GM12864 (cell line): ENCODE data around the gene GOLGA8A.
"Not testable (repeated sequence)": the region's sequence is repeated elsewhere in the genome, so short reads cannot be mapped to it uniquely, and the experiment has no call there.

Source experiments
- DNase-seq: peaks from one replicate; pipeline ENCODE4 v3.0.0-alpha.2; 2011; ENCODE audit warnings: low read depth
- H3K4me3 ChIP-seq: 2 replicates; pipeline ENCODE4 v1.5.1; 2011; ENCODE audit warnings: mild to moderate bottlenecking, low read depth, low read length, control low read depth
- TF ChIP-seq, protein P1 (sequence below): IDR thresholded peaks from 2 replicates; pipeline ENCODE4 v1.5.1; 2011; ENCODE audit warnings: low read depth, mild to moderate bottlenecking, moderate library complexity, low read length, control low read depth, inconsistent platforms; ENCODE audit errors: missing control alignments

Gene GOLGA8A

DNA sequence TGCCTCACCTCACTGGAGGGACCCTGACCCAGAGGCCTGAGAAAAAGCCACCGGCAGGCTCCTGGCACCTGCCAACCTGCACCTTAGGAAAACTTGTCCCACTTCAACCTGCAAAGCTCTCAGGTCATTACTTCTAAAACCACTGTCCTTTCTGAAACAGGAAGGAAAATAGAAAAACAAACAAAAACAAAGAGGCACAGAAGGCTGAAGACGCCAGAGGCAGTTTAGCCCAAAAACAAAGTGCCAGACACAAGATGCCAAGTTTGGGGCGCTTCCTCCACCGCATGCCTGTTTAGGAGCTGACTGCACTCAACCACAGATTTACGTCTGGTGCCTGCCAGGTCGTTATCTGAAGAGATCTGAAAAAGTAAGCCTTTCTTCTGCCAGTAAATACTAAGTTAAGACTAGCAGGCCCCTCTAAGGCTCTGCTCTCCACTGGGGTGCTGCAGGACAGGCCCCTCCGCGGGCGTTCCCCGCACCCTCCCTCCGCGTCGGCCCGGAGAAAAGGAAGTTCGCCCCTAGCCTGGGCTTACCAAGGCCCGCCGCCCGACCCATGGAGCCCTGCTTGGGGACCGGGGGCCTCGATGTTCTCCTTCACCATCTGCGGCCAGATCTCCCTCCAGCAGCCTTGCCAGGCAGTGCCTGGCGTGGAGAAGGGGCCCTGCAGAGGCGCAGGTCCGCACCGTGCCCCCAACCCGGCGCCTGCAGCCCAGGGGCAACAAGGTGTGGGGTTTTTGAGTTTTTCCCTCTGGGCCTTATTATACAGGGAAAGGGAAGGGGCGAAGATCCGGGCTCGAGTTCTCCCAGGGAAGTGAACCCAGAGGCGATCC, 1.3 kb downstream of the GOLGA8A start:
- TF ChIP-seq, protein P1, sequence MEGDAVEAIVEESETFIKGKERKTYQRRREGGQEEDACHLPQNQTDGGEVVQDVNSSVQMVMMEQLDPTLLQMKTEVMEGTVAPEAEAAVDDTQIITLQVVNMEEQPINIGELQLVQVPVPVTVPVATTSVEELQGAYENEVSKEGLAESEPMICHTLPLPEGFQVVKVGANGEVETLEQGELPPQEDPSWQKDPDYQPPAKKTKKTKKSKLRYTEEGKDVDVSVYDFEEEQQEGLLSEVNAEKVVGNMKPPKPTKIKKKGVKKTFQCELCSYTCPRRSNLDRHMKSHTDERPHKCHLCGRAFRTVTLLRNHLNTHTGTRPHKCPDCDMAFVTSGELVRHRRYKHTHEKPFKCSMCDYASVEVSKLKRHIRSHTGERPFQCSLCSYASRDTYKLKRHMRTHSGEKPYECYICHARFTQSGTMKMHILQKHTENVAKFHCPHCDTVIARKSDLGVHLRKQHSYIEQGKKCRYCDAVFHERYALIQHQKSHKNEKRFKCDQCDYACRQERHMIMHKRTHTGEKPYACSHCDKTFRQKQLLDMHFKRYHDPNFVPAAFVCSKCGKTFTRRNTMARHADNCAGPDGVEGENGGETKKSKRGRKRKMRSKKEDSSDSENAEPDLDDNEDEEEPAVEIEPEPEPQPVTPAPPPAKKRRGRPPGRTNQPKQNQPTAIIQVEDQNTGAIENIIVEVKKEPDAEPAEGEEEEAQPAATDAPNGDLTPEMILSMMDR = no peak

DNA sequence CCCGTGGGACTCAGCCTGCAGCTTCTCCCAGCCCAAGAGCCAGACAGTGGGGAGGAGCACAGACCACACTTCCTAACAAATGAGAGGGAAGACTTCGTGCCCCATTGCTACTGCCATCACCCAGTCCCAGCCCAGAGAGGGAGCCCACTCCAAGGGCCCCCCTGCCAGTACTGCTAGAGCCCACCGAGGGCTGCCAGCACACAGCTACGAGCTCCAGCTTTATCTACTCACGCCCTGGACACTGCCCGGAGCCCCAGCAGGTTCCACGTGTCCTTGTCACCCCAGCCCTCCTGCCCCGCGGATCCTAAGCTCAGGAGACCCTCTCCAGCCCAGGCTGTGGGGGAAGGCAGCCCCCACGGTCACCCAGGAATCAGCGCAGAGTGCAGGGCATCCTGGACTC, 1.9 kb downstream of the GOLGA8A start:
- TF ChIP-seq, protein P1 = no peak
- peak overlapping the region; percentile 80; the same call in 1 of the 2 replicates for H3K4me3 ChIP-seq

More for the DNA sequence above, 1.3 kb downstream of the GOLGA8A start:
- no peak for DNase-seq
- peak overlapping the region; percentile 80 for H3K4me3 ChIP-seq

DNA sequence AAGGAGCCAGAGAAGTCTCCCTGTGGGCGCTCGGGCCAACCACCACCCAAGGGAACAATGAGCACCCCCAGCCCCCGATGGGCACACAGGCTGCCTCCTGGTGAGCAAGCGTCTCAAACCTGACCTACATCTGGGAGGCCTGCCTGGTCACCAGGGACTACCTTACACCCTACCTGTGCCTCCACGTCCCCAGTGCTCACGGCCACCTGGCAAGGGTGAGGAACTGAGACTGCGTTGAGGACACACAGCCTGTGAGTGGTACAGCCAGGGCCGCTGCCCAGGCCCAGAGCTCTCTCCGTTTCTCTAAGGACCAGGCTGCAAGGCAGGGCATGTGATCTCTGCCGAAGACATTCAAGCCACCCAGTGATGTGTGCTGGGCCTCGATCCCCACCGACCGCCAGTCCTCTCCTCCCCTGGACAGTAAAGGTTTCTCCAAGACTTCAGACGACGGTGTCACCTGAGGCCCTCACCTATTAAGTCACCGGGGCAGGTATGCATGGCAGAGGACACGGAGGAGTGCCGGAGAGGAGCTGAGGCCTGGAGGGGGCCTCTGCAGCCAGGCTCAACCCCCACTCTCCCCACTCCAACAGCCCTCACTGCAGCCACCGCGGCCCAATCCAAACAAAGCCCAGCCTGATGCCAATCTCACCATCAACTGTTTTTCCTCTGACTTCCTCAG, 2.8 kb downstream of the GOLGA8A start:
- H3K4me3 ChIP-seq = no peak overlapping the region
- no peak for DNase-seq
- TF ChIP-seq, protein P1 = no peak

More for the DNA sequence above, 1.9 kb downstream of the GOLGA8A start:
- no peak for DNase-seq

DNA sequence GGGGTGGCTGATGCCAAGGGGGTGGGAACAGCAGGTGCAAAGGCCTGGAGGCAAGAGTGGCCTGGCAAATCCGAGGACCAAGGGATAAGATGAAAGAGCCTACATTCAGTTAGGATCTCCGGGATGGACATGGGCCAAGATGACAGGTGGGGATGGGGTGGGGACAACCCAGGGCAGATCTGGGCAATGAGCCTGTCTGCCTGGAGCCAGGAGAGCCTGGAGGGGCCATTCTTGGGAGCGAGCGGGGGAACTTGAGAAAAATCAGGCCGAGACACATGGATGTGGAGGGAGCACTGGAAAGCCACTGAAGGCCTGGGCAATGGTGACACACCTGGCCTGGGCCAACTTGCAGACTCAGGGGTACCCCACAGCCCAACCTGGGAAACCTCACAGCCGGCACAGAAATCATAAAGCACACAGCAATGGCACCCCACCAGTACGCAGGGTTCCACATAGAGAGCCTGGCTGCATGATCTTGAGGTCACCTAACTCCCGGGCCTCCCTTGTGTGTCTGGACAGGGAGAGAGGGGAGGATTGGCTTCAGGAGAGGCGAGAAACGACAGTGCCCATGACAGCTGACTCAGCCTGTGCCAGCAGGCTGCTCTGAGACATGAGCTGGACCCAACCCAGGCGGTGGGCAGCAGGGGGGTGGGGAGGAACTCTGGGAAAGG, 3.5 kb downstream of the GOLGA8A start:
- H3K4me3 ChIP-seq, DNase-seq: not testable (repeated sequence)

DNA sequence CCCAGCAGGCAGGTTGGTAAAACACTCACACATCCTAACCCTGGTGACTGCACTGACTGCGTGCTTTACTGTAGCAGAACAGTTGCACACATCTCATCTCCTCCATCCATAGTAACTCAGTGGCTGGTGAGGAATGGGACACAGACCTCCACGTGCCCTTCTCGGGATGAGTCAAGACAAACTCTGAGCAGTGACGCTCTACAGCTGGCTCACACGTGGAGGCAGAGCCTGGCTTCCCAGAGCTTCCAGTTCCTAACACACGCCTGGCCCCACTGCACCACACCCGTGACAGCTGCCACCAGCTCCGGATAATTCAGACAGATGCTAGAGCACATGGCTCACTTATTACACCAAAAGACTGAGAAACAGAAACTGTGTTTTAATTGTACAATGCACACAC, 7.0 kb downstream of the GOLGA8A start:
- not testable (repeated sequence) for DNase-seq, H3K4me3 ChIP-seq

DNA sequence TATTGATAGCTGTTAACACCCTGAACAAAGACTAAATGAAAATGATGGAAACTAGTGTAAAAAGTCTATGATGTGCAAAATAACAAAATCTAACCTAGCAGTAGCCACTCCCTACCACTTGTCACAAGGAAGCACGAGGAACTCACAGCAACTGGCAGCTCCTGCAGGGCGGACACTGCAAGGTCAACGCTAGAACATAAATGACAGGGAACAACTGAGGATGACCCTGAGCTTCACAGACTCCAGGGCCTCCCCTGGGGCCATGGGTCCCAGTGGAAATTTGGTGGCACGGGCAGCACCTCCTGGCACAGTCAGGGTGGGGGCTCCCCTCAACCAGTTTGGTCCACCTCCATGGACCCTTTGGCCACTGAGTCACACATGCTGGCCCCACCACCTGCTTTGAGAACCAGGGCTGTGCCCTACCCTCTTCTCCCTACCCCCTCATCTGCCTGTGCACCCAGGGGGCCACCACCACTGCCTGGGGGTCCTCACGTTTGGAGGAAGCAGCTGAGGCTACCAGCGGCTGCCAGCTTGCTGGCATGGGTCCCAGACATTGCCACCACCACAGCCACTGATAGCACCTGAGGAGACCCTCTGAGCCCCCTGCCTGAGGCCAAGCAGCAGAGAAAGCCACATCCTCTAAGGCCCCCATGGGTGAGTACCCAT, 14.1 kb downstream of the GOLGA8A start:
- H3K4me3 ChIP-seq, DNase-seq: not testable (repeated sequence)

DNA sequence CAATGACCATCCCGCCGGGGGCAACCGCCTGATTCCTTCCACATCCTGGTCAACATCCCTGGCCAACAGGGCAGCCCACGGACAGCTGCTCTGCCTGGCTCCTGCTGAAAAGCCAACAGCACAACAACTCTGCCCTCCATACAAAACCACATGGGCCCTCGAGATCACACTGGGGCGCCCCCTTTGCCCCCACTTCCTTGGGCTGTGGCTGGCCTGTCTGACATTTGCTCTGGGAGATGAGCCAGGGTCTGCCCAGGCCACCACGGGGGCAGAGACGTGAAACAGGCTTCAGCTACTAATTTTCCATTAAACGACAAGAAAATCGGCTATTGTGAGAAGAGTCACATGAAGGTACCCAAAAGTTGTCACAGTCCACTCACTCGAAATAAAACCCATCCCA, 16.7 kb downstream of the GOLGA8A start:
- not testable (repeated sequence) for DNase-seq, H3K4me3 ChIP-seq

DNA sequence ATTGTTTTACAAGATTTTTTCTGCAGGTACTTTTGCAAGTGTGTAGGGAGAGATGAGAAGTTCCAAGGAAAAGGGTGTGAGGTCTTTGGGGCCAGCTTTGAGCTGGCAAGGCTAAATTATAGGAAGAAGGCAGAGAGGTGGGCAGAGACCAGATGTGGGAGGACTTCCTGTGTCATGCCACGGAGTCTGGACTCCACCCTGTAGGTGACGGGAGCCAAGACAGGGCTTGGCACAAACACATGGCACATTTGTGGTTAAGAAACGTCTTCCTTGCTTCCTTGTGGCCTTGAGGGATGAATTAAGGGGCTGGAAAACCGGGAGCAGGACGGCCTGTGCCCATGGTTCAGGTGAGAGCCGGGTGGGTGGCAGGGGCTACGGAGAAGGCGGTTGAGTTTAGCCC, 19.2 kb downstream of the GOLGA8A start:
- DNase-seq, H3K4me3 ChIP-seq: not testable (repeated sequence)

DNA sequence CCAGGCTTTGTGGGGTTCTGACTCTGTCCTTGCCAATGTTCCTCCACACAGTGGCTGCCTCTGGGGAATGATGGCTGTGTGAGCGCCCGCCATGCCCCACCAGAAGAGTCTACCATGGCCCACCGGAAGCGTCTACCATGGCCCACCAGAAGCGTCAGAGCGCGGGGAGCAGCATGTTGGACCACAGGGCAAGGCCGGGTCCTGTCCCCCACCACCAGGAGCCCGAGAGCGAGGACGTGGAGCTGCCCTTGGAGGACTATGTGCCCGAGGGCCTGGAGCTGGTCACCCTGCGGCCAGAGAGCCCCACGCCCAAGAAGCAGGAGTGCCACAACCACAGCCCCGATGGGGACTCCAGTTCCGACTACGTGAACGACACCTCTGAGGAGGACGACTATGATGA, 28.1 kb downstream of the GOLGA8A start:
- not testable (repeated sequence) for DNase-seq, H3K4me3 ChIP-seq

DNA sequence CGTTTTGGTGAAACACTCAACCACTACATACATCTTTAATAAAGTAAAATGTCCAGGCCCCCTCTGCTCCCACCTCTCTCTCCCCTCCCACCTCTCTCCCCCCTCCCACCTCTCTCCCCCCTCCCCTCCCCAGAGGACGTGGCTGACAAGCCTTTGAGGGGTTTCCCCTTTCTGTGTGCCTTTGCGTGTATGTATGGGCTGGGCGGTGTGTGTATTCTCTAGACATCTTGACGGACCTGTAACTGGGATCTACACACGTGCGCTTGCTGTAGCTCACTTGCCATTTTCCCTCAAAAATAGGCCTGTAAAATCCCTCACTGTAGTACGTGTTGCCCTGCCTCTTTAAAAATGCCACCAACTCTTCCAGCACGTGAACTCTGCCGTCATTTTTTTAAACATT, 28.6 kb downstream of the GOLGA8A start:
- DNase-seq, H3K4me3 ChIP-seq: not testable (repeated sequence)

DNA sequence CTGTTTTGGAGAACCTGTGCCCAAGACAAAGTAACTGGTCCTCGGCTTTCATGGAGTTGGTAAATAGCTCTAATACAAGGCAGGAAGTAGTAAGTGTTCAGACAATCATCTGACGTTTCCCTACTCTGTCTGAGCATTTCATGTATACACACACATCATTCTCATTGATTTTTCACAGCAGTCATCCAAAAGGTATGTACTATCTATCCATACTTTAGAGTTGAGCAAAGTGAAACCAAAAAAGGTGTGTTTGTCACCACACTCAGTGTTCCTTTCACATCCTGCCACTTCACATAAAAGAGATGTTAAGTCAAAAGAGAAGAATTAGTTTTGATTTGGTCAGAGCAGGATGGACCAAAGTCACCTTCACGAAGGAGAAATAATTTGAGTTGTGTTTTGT, 33.7 kb downstream of the GOLGA8A start:
- not testable (repeated sequence) for DNase-seq, H3K4me3 ChIP-seq

DNA sequence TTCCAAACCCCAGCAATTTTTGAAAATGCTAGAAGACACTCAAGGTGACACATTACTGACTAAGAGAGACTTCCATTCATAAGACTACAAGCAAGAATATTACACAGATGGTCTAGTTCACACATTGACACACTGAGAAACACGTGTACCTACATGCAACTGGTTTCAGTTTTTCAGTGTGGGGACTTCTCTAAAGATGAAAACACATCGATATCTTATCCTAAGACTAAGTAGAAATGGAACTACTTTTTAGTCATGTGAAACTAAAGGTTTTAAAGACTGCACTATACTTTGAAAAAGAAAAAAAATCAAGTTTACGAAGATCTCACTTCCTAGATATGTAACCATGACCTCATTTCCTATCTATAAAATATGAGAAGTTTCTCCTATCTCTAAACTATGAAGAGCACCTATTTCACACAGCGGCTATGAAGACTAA, 34.4 kb downstream of the GOLGA8A start:
- not testable (repeated sequence) for DNase-seq, H3K4me3 ChIP-seq

DNA sequence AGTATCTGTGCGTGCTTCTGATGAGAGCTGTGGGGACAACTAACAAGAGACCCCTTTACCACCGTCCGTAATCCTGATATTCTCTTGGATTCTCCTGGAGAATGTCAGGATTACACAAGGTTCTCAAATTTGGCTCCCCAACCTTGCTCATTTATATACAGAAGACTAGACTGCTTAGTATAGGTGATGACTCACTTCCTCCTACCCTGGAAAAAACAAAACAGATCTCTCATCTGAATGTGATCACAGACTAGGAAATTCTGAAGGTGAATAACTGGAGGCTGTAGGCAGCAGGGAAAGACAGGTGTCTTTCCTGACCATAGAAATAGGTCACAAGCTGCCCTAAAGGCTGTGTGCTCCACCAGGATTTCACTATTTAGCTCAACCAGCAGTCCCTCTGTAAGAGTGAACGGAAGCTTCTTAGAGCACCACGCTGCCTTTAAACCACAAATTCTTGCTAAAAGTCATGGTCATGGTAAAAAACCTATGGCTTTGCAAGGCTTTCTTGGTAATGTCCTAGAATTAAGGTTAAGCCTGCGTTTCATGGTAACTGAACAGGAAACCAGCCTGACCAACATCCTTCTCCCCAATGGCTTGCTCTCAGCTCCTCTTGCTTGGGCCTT, 39.9 kb downstream of the GOLGA8A start:
- not testable (repeated sequence) for DNase-seq, H3K4me3 ChIP-seq

DNA sequence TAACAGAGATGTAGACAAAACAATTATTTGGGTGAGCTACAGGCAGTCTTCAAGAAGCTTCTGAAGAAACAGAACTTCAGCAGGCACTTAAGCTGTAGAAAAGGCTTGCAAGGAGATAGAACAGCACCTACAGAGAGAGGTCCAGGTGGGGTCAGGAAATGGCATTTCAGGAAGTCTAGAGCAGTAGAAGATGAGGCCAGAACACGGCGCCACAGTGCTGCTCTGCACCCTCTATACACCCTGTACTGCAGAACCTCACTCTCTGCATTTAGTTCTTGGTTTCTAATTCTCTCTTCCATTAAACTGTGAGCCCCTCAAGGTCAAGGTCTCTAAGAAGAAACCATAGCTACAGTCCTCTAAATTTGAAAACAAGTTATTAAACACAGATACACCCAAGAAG, 44.6 kb downstream of the GOLGA8A start:
- not testable (repeated sequence) for H3K4me3 ChIP-seq, DNase-seq
